Activated T-helper 2 cell treated with anti-CD3 and anti-CD28 coated beads, Interferon-gamma antibody, Interleukin-2, Interleukin-4, amounts not matched to agents 10 μg/mL and 5 μg/mL and 100 μg/mL, durations not matched to agents 14 hours and 24 hours and 36 hours (primary cell): ENCODE data around the gene YJEFN3. TPM values are rescaled to one million over a fixed set of nuclear protein-coding genes. Genes with fewer than 3 reads are reported as not detected.

Source experiments
- DNase-seq: peaks from one replicate; pipeline ENCODE4 v3.0.0; 2021; ENCODE audit warnings: low spot score
- H3K27ac Mint-ChIP-seq: one replicate; pipeline ENCODE4 v1.8.0; 2021; ENCODE audit warnings: mixed read lengths
- H3K27me3 Mint-ChIP-seq: one replicate; pipeline ENCODE4 v1.8.0; 2021; ENCODE audit warnings: low read depth, mixed read lengths
- H3K36me3 Mint-ChIP-seq: one replicate; pipeline ENCODE4 v1.8.0; 2021; ENCODE audit warnings: low read depth, mixed read lengths
- H3K4me1 Mint-ChIP-seq: one replicate; pipeline ENCODE4 v1.8.0; 2021; ENCODE audit warnings: low read depth, mixed read lengths
- H3K4me3 Mint-ChIP-seq: one replicate; pipeline ENCODE4 v1.8.0; 2021; ENCODE audit warnings: low read depth, mild to moderate bottlenecking, moderate library complexity, mixed read lengths
- H3K9me3 Mint-ChIP-seq: one replicate; pipeline ENCODE4 v1.8.0; 2021; ENCODE audit warnings: mixed read lengths
- intact Hi-C: fragments of 100-400 bp; cut with micrococcal nuclease; formaldehyde crosslinking; loops from one replicate; pipeline ENCODE4 v1.15.1; 2023
- total RNA-seq: library from RNA; stranded (reverse); gene quantifications from 2 replicates; pipeline ENCODE4 v1.2.3, GENCODE V29; 2022

The YJEFN3 gene
- total RNA-seq, 1 donor from 2014 or later = 9.0 TPM

GRCh38 chr19:19561946-19562664 lies 33.4 kb downstream of the YJEFN3 start:
- Mint-ChIP-seq H3K4me1 (peaks cover 4% of the 10 kb centered on the region), H3K4me3 (no peak overlapping the region), H3K27ac (no peak overlapping the region), H3K36me3 (peaks cover 52% of the 10 kb centered on the region), H3K27me3 (no peaks in the 10 kb centered on the region), H3K9me3 (no peaks in the 10 kb centered on the region)
- no peak for DNase-seq
- intact Hi-C loops = no loop called here

DNA sequence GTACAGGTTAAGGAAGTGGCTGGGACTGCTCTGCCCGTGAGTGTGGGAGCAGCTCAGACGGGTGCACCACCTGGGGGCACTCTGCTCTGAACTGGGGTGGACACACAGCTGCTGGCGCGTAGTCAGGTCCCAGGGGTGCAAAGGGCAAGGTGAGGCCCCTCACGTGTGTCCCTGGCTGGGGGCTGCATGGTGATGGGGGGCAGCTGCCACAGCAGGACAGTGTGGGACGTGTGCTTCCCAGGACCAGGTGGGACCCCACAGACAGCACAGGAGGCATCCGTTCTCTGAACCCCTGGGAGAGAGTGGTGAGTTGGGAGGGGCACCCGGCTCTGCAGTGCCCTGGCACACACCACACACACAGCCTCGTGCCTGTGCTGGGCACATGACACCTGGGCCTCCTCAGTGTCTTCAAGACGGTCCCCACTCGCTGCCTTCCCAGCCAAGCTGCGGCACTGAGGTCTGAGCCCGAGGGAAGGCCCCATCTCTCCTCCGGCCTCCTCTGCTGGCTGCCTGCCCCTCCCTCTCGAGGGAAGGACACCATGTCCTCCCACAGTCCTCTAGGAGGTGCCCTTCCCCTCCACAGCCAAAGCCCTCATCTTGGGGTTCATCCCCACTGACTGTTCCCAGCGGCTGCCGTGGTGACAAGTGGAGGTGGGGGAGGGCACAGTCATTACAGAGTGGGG lies 34.1 kb downstream of the YJEFN3 start:
- intact Hi-C loops = no loop called here
- H3K36me3 Mint-ChIP-seq = peaks cover 57% of the 10 kb centered on the region
- peaks cover 4% of the 10 kb centered on the region for H3K4me1 Mint-ChIP-seq
- H3K27me3 Mint-ChIP-seq = no peaks in the 10 kb centered on the region
- DNase-seq = no peak
- no peaks in the 10 kb centered on the region for H3K9me3 Mint-ChIP-seq
- H3K4me3 Mint-ChIP-seq = no peak overlapping the region
- H3K27ac Mint-ChIP-seq = no peak overlapping the region

DNA sequence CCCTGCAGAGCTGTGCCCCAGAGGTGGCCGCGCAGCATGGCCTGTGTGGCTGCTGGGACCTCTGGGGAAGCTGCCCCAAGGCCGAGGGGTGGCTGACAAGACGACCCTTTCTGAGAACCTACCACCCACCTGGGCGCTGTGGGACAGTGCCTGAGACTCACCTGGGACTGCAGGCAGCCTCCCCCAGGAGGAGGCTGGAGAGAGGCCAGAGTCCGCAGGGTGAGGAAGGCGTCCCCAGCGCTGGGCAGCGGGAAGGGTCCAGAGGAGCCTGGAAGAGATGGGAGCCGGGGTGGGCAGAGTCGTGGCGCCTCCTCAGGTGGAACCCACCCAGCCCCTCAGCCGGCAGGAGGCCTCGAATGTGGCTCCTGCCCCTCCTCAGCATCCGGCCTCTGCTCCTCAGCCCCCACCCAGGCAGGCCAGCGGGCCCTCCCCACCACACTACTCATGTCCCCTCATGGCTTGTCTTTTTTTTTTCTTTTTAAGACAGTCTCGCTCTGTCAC lies 34.7 kb downstream of the YJEFN3 start:
- Mint-ChIP-seq H3K27me3 (no peaks in the 10 kb centered on the region), H3K9me3 (no peaks in the 10 kb centered on the region), H3K4me3 (no peak overlapping the region), H3K4me1 (peaks cover 4% of the 10 kb centered on the region), H3K36me3 (peaks cover 59% of the 10 kb centered on the region), H3K27ac (no peak overlapping the region)
- DNase-seq = no peak
- intact Hi-C loops = no loop called here

DNA sequence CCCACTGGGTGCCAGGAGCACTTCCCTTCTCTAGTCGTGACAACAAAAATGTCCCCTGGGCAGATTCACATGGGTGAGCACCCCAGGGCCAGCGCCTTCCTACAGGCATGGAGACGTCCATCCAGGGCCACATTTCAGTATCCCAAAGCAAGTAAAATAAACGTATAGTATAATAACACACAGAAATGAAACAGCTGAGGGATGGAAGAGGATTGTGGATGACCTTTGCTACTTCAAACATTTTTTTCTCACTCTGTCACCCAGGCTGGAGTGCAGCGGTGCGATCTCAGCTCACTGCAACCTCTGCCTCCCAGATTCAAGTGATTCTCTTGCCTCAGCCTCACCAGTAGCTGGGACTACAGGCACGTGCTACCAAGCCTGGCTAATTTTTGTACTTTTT lies 37.6 kb downstream of the YJEFN3 start:
- DNase-seq = no peak
- intact Hi-C loops = no loop called here
- peaks cover 71% of the 10 kb centered on the region for H3K36me3 Mint-ChIP-seq
- H3K4me1 Mint-ChIP-seq = peaks cover 5% of the 10 kb centered on the region
- H3K27me3 Mint-ChIP-seq = no peaks in the 10 kb centered on the region
- no peak overlapping the region for H3K27ac Mint-ChIP-seq
- H3K4me3 Mint-ChIP-seq = no peak overlapping the region
- no peaks in the 10 kb centered on the region for H3K9me3 Mint-ChIP-seq

DNA sequence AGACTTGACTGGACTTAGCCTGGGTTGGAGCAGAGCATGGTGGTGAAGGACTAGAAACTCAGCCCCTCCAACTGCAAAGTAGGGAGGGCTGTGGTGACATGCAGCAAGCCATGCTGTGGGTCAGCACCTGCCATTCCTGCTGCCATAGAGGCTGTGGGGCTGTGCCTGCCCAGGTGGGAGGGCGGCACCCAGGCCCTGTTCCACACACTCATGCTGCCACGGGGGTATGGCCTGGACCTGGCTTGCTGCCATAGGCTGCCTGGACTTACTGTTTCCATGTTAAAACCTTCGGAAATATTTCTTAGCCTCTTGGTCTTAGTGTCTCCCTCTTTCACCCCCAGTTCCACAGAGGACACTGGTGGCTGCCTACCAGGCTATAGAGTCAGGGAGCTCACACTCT lies 38.7 kb downstream of the YJEFN3 start:
- intact Hi-C loops = no loop called here
- Mint-ChIP-seq H3K9me3 (no peaks in the 10 kb centered on the region), H3K27me3 (no peaks in the 10 kb centered on the region)

DNA sequence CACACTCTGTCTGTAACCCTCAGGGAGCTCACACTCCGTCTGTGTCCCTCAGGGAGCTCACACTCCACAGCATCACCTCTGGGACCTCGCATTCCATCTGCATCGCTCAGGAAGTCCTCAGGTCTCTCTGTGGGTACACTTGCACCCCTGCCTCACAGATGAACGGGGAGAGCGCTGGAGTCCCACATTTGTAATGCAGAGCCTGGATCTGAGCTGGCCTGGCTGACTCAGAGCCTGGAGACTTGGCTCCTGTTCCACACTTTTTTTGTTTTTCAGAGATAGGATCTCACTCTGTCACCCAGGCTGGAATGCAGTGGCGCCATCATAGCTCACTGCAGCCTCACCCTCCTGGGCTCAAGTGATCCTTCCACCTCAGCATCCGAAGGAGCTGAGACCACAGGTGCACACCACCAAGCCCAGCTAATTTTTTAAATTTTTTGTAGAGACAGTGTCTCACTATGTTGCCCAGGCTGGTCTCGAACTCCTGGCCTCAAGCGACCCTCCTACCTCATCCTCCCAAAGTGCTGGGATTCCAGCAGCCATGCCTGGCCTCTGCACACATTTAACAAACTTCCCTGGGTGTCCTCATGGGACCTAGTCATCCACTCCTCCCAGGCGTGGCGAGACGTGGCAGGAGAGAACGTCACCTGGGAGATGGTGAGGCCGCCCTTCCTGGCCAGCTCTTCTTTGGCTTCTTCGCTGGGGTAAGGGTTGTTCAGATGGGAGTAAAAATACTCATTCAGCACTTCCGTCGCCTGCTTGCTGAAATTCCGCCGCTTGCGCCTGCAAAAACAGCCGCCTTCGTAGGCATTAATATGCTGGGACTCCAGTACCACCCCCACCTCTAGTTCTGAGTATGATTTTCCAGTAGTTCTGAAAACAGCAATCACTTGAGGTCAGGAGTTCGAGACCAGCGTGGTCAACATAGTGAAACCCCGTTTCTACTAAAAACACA lies 40.4 kb downstream of the YJEFN3 start:
- no peak for DNase-seq
- Mint-ChIP-seq H3K27ac (peak overlapping the region; percentile 46), H3K27me3 (no peaks in the 10 kb centered on the region), H3K9me3 (no peaks in the 10 kb centered on the region), H3K4me3 (no peak overlapping the region), H3K4me1 (peaks cover 5% of the 10 kb centered on the region), H3K36me3 (peaks cover 53% of the 10 kb centered on the region)
- intact Hi-C loops = no loop called here

More for the DNA sequence above, 38.7 kb downstream of the YJEFN3 start:
- Mint-ChIP-seq H3K4me3 (no peak overlapping the region), H3K36me3 (peaks cover 60% of the 10 kb centered on the region), H3K27ac (no peak overlapping the region), H3K4me1 (peaks cover 5% of the 10 kb centered on the region)
- no peak for DNase-seq

- H3K4me3 Mint-ChIP-seq = no peak overlapping the region
- no peak for DNase-seq
- H3K36me3 Mint-ChIP-seq = peaks cover 45% of the 10 kb centered on the region
- H3K27ac Mint-ChIP-seq = peak overlapping the region; percentile 6
- intact Hi-C loops = no loop called here
- peaks cover 5% of the 10 kb centered on the region for H3K4me1 Mint-ChIP-seq
- no peaks in the 10 kb centered on the region for H3K9me3 Mint-ChIP-seq
- no peaks in the 10 kb centered on the region for H3K27me3 Mint-ChIP-seq
Measured at GRCh38 chr19:19570571-19570970, 41.9 kb downstream of the YJEFN3 start.

DNA sequence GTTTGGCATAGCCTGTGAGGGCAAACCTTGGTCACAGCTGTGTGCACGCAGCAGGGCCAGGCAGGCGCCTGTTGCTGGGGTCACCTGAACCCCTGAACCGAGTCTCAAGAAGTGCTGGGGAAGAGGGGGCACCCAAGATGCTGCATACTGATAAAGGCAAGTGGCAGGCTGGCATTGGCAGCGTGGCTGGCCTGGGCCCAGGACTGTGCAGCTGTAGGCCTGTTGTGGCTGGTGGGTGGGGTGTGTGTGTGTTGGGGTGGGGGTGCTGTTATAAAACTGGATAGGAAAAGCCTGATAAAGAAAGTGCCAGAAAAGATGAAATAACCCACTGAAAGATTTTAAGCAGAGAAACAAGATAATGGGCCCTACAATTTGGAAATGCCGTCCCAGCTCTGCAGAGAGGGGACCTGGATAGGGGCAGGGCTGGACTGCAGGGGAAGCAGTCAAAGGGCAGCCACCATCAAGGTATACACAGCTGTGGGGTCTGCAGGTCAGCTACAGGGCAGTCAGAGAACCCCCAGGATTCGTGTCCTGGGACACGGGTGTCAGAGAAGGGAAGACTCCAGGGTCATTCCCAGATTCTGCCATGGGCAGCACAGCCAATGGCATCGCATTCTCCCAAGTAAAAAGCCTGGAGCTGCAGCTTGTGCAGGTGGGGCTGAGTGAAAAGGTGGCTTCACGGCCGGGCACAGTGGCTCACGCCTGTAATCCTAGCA lies 42.5 kb downstream of the YJEFN3 start:
- Mint-ChIP-seq H3K27me3 (no peaks in the 10 kb centered on the region), H3K4me3 (no peak overlapping the region), H3K4me1 (peaks cover 5% of the 10 kb centered on the region), H3K36me3 (peaks cover 46% of the 10 kb centered on the region), H3K9me3 (no peaks in the 10 kb centered on the region), H3K27ac (no peak overlapping the region)
- intact Hi-C loops = no loop called here
- DNase-seq = no peak

- peaks cover 2% of the 10 kb centered on the region for H3K4me1 Mint-ChIP-seq
- H3K27me3 Mint-ChIP-seq = no peaks in the 10 kb centered on the region
- H3K9me3 Mint-ChIP-seq = no peaks in the 10 kb centered on the region
- DNase-seq = no peak
- peaks cover 24% of the 10 kb centered on the region for H3K36me3 Mint-ChIP-seq
- intact Hi-C loops = no loop called here
- peak overlapping the region; percentile 3 for H3K27ac Mint-ChIP-seq
- no peak overlapping the region for H3K4me3 Mint-ChIP-seq
Measured at GRCh38 chr19:19575411-19575810, 46.7 kb downstream of the YJEFN3 start.

DNA sequence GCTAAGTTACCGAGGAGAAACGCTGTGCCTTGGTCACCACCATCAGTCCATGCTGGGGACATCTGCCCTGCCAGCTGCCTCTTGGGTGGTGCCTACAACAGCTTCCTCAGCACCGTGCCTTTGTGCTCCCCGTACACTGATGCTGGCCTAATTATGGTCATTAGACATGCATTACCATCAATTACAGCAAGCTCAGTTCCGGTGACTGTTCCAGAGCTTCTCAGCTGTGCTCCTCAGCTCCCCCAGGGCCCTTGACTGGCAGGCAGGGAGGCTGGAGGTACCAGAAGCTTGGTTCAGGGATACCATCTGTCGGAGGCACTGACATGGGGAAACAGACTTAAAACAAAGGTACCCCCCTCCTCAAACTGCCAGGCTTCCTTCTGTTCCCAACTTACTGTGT lies 49.5 kb downstream of the YJEFN3 start:
- DNase-seq = no peak
- Mint-ChIP-seq H3K4me1 (peaks cover 5% of the 10 kb centered on the region), H3K27me3 (no peaks in the 10 kb centered on the region), H3K27ac (no peak overlapping the region), H3K4me3 (no peak overlapping the region), H3K36me3 (peaks cover 17% of the 10 kb centered on the region), H3K9me3 (no peaks in the 10 kb centered on the region)
- intact Hi-C loops = no loop called here

- H3K4me1 Mint-ChIP-seq = peaks cover 5% of the 10 kb centered on the region
- H3K27me3 Mint-ChIP-seq = no peaks in the 10 kb centered on the region
- H3K4me3 Mint-ChIP-seq = no peak overlapping the region
- H3K27ac Mint-ChIP-seq = no peak overlapping the region
- H3K9me3 Mint-ChIP-seq = no peaks in the 10 kb centered on the region
- H3K36me3 Mint-ChIP-seq = peaks cover 14% of the 10 kb centered on the region
- intact Hi-C loops = no loop called here
- no peak for DNase-seq
Measured at GRCh38 chr19:19579533-19580361, 51.0 kb downstream of the YJEFN3 start.
